ENCODE results near the gene UHRF1. TPM values are rescaled to one million over a fixed set of nuclear protein-coding genes. Genes with fewer than 3 reads are reported as not detected.

The UHRF1 gene
- polyA plus RNA-seq, 1 donor = 39.7 TPM

- no peak for DNase-seq
Observed at GRCh38 chr19:4988770-4989251, 79.5 kb downstream of the UHRF1 start.

GRCh38 chr19:4990306-4990705 lies 81.0 kb downstream of the UHRF1 start:
- DNase-seq = no peak

GRCh38 chr19:4991538-4991937 lies 82.2 kb downstream of the UHRF1 start:
- no peak for DNase-seq

GRCh38 chr19:4991996-4992698 lies 82.8 kb downstream of the UHRF1 start:
- no peak for DNase-seq

- DNase-seq = no peak
Observed at GRCh38 chr19:4993683-4994082, 84.4 kb downstream of the UHRF1 start.

- no peak for DNase-seq
Observed at GRCh38 chr19:4996701-4997100, 87.4 kb downstream of the UHRF1 start.

GRCh38 chr19:4997297-4997696 lies 88.0 kb downstream of the UHRF1 start:
- DNase-seq = no peak

- no peak for DNase-seq
Observed at GRCh38 chr19:5000120-5000611, 90.9 kb downstream of the UHRF1 start.

GRCh38 chr19:5001615-5002014 lies 92.3 kb downstream of the UHRF1 start:
- no peak for DNase-seq

- DNase-seq = no peak
Observed at GRCh38 chr19:5002143-5002542, 92.8 kb downstream of the UHRF1 start.

- no peak for DNase-seq
Observed at GRCh38 chr19:5003781-5004180, 94.5 kb downstream of the UHRF1 start.

- no peak for DNase-seq
Observed at GRCh38 chr19:5005096-5005495, 95.8 kb downstream of the UHRF1 start.

GRCh38 chr19:5006201-5006600 lies 96.9 kb downstream of the UHRF1 start:
- no peak for DNase-seq

GRCh38 chr19:5006821-5007220 lies 97.5 kb downstream of the UHRF1 start:
- DNase-seq = no peak

Other genes with a start within 250 kb of the UHRF1 start
- 59.2 TPM for gene MYDGF, start 239.2 kb upstream of the UHRF1 start, polyA plus RNA-seq (ENCODE audit: insufficient read length)
- 25.9 TPM for gene DPP9, start 185.7 kb upstream of the UHRF1 start, polyA plus RNA-seq (ENCODE audit: insufficient read length)
- 2.5 TPM for gene FEM1A, start 117.8 kb upstream of the UHRF1 start, polyA plus RNA-seq (ENCODE audit: insufficient read length)
- 4.5 TPM for gene TICAM1, start 77.8 kb upstream of the UHRF1 start, polyA plus RNA-seq (ENCODE audit: insufficient read length)
- 39.2 TPM for gene PLIN3, start 41.8 kb upstream of the UHRF1 start, polyA plus RNA-seq (ENCODE audit: insufficient read length)
- gene ARRDC5, start 6.6 kb upstream of the UHRF1 start, polyA plus RNA-seq (ENCODE audit: insufficient read length) = not detected
- 24.4 TPM for gene KDM4B, start 59.6 kb downstream of the UHRF1 start, polyA plus RNA-seq (ENCODE audit: insufficient read length)

Data from left kidney (tissue), 2 donors.